C4-2B (cell line): Measurements from ENCODE around the gene SLC6A16.

Experiments used
- CTCF ChIP-seq: fragments of 450-650 bp; conservative IDR thresholded peaks from 2 replicates; pipeline ENCODE4 v1.5.1; 2017; ENCODE audit warnings: mild to moderate bottlenecking
- ZFX ChIP-seq: fragments of 450-650 bp; IDR thresholded peaks from 2 replicates; pipeline ENCODE4 v1.6.1; 2017

GRCh38 chr19:49264258-49264657, 60.7 kb downstream of the SLC6A16 start:
- TF ChIP-seq CTCF (no peak), ZFX (no peak)
